Mesodermal cell (in vitro differentiated cells): ENCODE data around the gene COQ5. TPM values are rescaled to one million over a fixed set of nuclear protein-coding genes. Genes with fewer than 3 reads are reported as not detected.

Experiments used
- H3K27ac ChIP-seq: 2 replicates; pipeline ENCODE4 v1.7.0; 2013; ENCODE audit warnings: mild to moderate bottlenecking, low read depth, low read length, moderate library complexity; ENCODE audit not compliant: severe bottlenecking
- H3K36me3 ChIP-seq: 2 replicates; pipeline ENCODE4 v1.7.1; 2013; ENCODE audit warnings: mild to moderate bottlenecking, low read length, moderate library complexity; ENCODE audit not compliant: control insufficient read depth, insufficient read depth
- H3K4me1 ChIP-seq: one replicate; pipeline ENCODE4 v1.7.1; 2013; ENCODE audit warnings: mild to moderate bottlenecking, low read length; ENCODE audit not compliant: insufficient read depth, control insufficient read depth, poor library complexity, severe bottlenecking
- H3K4me3 ChIP-seq: 2 replicates; pipeline ENCODE4 v1.7.0; 2013; ENCODE audit warnings: low read length, control low read depth, mild to moderate bottlenecking; ENCODE audit not compliant: insufficient read depth, poor library complexity, severe bottlenecking; ENCODE audit errors: extremely low read depth
- H3K9me3 ChIP-seq: 2 replicates; pipeline ENCODE4 v1.7.1; 2013; ENCODE audit warnings: mild to moderate bottlenecking, low read length, moderate library complexity; ENCODE audit not compliant: control insufficient read depth
- WGBS, 2 experiments: methylation state at CpG; one replicate each; pipeline ENCODE4 v1.1.5; 2013; ENCODE audit warnings: missing lambda C conversion rate in 2 of 2; ENCODE audit not compliant: insufficient coverage in 2 of 2; 5-methylcytosine and 5-hydroxymethylcytosine counted together
- polyA plus RNA-seq, 2 experiments: library from polyadenylated mRNA; stranded (reverse); fragments of 50-300 nt; gene quantifications; one replicate each; pipeline ENCODE4 v1.2.3, GENCODE V29; 2013

COQ5 gene
- polyA plus RNA-seq (2013, experiment 1 of 2) = 54.7 TPM
- polyA plus RNA-seq (2013, experiment 2 of 2) = 54.7 TPM

DNA sequence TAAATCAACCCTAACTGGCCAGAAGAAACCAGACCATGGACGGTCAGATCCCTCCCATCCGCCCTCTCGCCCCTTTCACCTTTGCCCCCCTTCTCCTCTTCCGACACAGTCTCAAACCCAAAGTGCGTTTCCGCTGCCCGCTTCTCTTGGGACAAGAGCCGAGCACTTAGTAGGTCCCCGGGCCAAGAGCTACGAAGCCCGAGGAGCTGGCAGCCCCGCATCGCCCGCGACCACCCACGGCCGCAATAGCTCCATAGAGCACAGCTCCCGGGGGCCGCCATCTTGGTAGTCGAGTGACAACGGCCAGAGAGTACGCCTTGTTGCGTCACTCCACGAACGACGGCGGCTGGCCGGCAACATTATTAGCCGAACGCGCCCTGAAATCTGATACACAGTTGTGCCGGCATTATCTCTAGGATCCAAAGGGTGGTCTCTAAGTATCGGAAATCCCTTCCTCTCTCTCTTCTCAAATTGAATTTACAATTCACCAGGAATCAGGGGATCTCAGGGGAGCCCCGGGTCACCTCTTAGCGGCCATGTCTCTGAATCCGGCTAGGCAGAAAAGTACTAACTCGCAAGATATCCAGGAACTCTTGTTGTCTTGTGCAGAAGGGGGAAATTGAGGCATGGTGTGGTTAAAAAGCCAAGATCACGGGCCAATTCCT is at the start of gene COQ5:
TSS of gene COQ5 (minus strand) at position 298 of the 665 bp plus-strand sequence. CDS start at position 281, 17 bp downstream.
- peaks cover 3% of the 10 kb centered on the region for H3K4me1 ChIP-seq
- no peaks in the 10 kb centered on the region for H3K9me3 ChIP-seq
- 1 to 2% methylated on average over 33 to 34 of the region's 38 CpGs for WGBS, 2 experiments
- H3K27ac ChIP-seq = peak within 1 kb of the TSS; percentile 93
- peaks cover 4% of the 10 kb centered on the region for H3K36me3 ChIP-seq
- peak within 1 kb of the TSS; percentile 61 for H3K4me3 ChIP-seq

- Histone ChIP-seq H3K4me1 (no peaks in the 10 kb centered on the region), H3K4me3 (no peak overlapping the region), H3K27ac (no peak overlapping the region), H3K36me3 (peaks cover 90% of the 10 kb centered on the region), H3K9me3 (no peaks in the 10 kb centered on the region)
- no CpG with 5 or more reads among the region's 2 CpGs for WGBS, 2 experiments
These were observed 45.1 kb upstream of the COQ5 start for GRCh38 chr12:120574106-120574505.

DNA sequence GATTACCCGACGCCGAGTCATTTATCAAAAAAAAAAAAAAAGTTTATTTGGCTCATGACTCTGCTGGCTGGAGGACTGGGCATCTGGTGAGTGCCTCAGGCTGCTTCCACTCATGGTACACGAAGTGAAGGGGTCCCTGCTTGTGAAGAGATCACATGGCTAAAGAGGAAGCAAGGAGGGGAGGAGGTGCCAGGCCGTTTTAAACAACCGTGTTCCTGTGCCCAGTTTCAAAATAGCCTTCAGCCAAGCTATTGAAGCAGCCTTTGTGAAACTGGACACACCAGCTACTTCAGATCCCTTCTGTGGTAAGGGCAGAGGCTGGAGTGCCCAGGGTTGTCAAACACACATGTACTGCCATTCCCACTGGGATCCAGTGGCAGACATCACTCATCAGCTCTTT is 44.6 kb upstream of the COQ5 start:
- no peak overlapping the region for H3K4me3 ChIP-seq
- H3K4me1 ChIP-seq = no peaks in the 10 kb centered on the region
- WGBS, 2 experiments = 92 to 96% methylated on average over 1 to 4 of the region's 6 CpGs
- H3K27ac ChIP-seq = no peak overlapping the region
- H3K36me3 ChIP-seq = peaks cover 88% of the 10 kb centered on the region
- H3K9me3 ChIP-seq = no peaks in the 10 kb centered on the region

- H3K36me3 ChIP-seq = peaks cover 88% of the 10 kb centered on the region
- WGBS, 2 experiments = 90 to 100% methylated on average over 3 to 4 of the region's 5 CpGs
- no peak overlapping the region for H3K4me3 ChIP-seq
- peak overlapping the region; percentile 4 for H3K27ac ChIP-seq
- H3K9me3 ChIP-seq = no peaks in the 10 kb centered on the region
- H3K4me1 ChIP-seq = no peaks in the 10 kb centered on the region
These were observed 42.3 kb upstream of the COQ5 start for GRCh38 chr12:120571299-120571698.

DNA sequence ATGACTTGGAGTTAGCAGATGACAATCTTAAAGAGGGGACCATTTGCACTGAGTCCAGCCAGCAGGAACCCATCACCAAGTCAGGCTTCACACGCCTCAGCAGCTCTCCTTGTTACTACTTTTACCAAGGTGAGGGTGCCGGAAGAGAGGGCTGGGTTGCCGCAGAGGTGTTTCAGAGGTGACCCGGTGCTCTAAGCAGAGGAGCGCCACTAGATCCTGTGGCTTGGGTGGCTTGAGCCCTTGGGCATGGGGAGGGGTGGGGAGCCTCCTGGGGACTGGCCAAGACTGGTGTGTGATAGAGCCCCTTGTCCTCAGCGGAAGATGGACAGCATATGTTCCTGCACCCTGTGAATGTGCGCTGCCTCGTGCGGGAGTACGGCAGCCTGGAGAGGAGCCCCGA is 34.5 kb upstream of the COQ5 start:
- 97 to 98% methylated on average over 9 to 11 of the region's 11 CpGs for WGBS, 2 experiments
- Histone ChIP-seq H3K4me1 (no peaks in the 10 kb centered on the region), H3K36me3 (peaks cover 95% of the 10 kb centered on the region), H3K27ac (no peak overlapping the region), H3K4me3 (no peak overlapping the region), H3K9me3 (no peaks in the 10 kb centered on the region)

- Histone ChIP-seq H3K27ac (no peak overlapping the region), H3K4me3 (no peak overlapping the region)
- WGBS, 2 experiments = 99 to 100% methylated on average over 5 to 8 of the region's 8 CpGs
These were observed 33.9 kb upstream of the COQ5 start for GRCh38 chr12:120562906-120563305.

DNA sequence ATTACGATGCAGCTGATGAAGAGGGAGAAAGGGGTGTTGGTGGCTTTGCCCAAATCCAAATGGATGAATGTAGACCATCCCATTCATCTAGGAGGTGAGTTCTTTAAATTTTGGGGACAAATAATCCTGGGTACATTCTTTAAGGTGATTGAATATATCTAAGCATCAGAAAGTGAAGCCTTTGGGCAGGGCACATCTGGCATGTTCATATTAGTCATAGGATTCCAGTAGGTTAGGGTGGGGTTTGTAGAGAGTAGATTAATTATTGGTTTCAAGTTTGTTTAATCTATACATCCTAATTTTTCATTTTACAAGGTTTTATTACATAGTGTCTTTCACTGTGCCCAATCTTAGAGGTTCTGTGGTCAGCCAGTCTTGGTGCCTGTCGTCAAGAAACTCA is 28.6 kb upstream of the COQ5 start:
- Histone ChIP-seq H3K36me3 (peaks cover 83% of the 10 kb centered on the region), H3K9me3 (no peaks in the 10 kb centered on the region), H3K4me3 (no peak overlapping the region), H3K27ac (no peak overlapping the region), H3K4me1 (no peaks in the 10 kb centered on the region)
- WGBS, 2 experiments = 100% methylated on average over 1 of the region's 2 CpGs; no CpG with 5 or more reads in 1 of the 2 experiments

More at GRCh38 chr12:120562906-120563305, 33.9 kb upstream of the COQ5 start:
- H3K4me1 ChIP-seq = no peaks in the 10 kb centered on the region
- H3K36me3 ChIP-seq = peaks cover 90% of the 10 kb centered on the region
- no peaks in the 10 kb centered on the region for H3K9me3 ChIP-seq

GRCh38 chr12:120554678-120555077 is 25.7 kb upstream of the COQ5 start:
- Histone ChIP-seq H3K4me3 (no peak overlapping the region), H3K36me3 (peaks cover 82% of the 10 kb centered on the region), H3K9me3 (no peaks in the 10 kb centered on the region), H3K27ac (no peak overlapping the region), H3K4me1 (peaks cover 6% of the 10 kb centered on the region)
- 78 to 91% methylated on average over 1 of the region's 1 CpG for WGBS, 2 experiments

DNA sequence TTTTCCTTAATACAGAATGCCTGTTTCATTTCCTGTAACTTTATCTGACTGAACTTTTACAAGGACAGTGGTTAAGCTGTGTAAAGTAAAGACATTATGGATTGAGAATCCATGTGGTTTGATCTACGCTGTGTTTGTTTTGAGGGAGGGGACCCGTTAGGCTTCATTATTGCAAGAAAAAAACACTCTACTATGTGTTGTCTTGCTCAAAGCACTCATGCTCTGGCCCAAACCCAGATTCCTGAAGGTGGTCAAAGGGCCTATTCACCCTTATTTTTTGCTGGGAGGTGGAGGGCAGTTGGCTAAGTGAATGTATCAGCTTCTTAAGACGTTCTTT is 17.1 kb upstream of the COQ5 start:
- Histone ChIP-seq H3K36me3 (peaks cover 91% of the 10 kb centered on the region), H3K4me3 (no peak overlapping the region), H3K4me1 (peaks cover 8% of the 10 kb centered on the region), H3K9me3 (no peaks in the 10 kb centered on the region), H3K27ac (no peak overlapping the region)
- WGBS, 2 experiments = 100% methylated on average over 1 of the region's 3 CpGs; no CpG with 5 or more reads in 1 of the 2 experiments

GRCh38 chr12:120544691-120545090 is 15.7 kb upstream of the COQ5 start:
- H3K27ac ChIP-seq = no peak overlapping the region
- no CpG with 5 or more reads among the region's 3 CpGs for WGBS, 2 experiments
- H3K4me1 ChIP-seq = peaks cover 3% of the 10 kb centered on the region
- no peak overlapping the region for H3K4me3 ChIP-seq
- H3K9me3 ChIP-seq = no peaks in the 10 kb centered on the region
- H3K36me3 ChIP-seq = peaks cover 91% of the 10 kb centered on the region

DNA sequence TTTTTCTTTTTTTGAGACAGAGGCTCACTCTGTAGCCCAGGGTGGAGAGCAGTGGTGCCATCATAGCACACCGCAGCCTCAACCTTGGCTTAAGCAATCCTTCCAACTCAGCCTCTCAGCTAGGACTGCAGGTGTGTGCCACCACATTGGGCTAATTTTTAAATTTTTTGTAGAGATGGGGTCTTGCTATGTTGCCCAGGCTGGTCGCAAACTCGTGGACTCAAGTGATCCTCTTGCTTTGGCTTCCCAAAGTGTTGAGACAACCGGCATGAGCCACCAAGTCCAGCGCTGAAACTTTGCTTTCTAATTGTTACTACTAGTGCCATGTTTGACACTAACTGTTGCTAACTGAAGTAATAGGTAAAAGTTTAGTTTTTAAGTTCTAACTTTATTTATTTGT is 13.2 kb upstream of the COQ5 start:
- H3K9me3 ChIP-seq = no peaks in the 10 kb centered on the region
- H3K27ac ChIP-seq = no peak overlapping the region
- no peak overlapping the region for H3K4me3 ChIP-seq
- peaks cover 89% of the 10 kb centered on the region for H3K36me3 ChIP-seq
- H3K4me1 ChIP-seq = peaks cover 8% of the 10 kb centered on the region
- WGBS, 2 experiments = 82 to 93% methylated on average over 3 to 5 of the region's 5 CpGs
